Measurements from ENCODE around the gene DAPK1.

DAPK1 gene

GRCh38 chr9:87702921-87703320, 205.3 kb downstream of the DAPK1 start:
- DNase-seq: no peak

- DNase-seq: no peak
Measured at GRCh38 chr9:87703636-87704276, 206.1 kb downstream of the DAPK1 start.

- DNase-seq: no peak
Measured at GRCh38 chr9:87704342-87704741, 206.7 kb downstream of the DAPK1 start.

GRCh38 chr9:87706066-87706739, 208.5 kb downstream of the DAPK1 start:
- DNase-seq: no peak

GRCh38 chr9:87707805-87708506, 210.3 kb downstream of the DAPK1 start:
- no peak for DNase-seq

GRCh38 chr9:87708546-87708945, 210.9 kb downstream of the DAPK1 start:
- DNase-seq: no peak

GRCh38 chr9:87708986-87709728, 211.5 kb downstream of the DAPK1 start:
- DNase-seq: no peak

DNA sequence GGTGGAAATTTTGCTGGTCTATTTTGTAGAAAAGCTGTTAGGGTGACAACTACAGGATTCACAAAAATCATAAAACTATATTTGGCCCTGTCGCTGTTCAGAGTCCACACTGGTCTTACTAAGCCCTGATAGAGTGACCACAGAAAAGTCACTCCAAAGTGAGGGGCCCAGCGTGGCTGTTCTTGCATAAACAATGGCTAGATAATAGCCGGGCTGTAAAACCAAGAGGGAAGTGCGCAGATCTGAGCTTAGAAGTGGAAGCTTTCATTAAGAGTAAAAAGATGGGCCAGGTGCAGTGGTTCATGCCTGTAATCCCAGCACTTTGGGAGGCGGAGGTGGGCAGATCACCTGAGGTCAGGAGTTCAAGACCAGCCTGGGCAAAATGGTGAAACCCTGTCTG, 212.8 kb downstream of the DAPK1 start:
- DNase-seq: no peak

GRCh38 chr9:87711857-87712800, 214.5 kb downstream of the DAPK1 start:
- DNase-seq: no peak

- DNase-seq: no peak
Measured at GRCh38 chr9:87712801-87713277, 215.2 kb downstream of the DAPK1 start.

- DNase-seq: peak; percentile 35 to 51
Measured at GRCh38 chr9:87713278-87713987, 215.8 kb downstream of the DAPK1 start.

DNA sequence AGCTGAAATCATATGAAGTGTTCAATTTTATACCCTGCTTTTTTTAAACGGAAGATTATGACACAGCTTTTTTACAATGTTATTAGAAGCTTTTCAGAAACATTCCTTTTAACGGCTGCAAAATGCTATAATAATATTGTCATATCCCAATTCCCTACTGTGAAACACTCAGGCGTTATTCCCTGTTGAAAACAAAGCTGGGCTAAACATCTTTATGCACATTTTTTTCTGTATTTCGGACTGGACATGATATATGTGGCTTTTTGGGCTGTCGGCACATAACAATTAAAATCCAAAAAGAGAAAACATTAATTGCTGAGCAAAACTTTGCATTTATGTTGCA, 216.3 kb downstream of the DAPK1 start:
- no peak for DNase-seq

GRCh38 chr9:87714819-87715218, 217.2 kb downstream of the DAPK1 start:
- DNase-seq: no peak

GRCh38 chr9:87716141-87716540, 218.5 kb downstream of the DAPK1 start:
- DNase-seq: no peak

GRCh38 chr9:87717456-87717855, 219.8 kb downstream of the DAPK1 start:
- DNase-seq: no peak

- no peak for DNase-seq
Measured at GRCh38 chr9:87718231-87718630, 220.6 kb downstream of the DAPK1 start.

DNA sequence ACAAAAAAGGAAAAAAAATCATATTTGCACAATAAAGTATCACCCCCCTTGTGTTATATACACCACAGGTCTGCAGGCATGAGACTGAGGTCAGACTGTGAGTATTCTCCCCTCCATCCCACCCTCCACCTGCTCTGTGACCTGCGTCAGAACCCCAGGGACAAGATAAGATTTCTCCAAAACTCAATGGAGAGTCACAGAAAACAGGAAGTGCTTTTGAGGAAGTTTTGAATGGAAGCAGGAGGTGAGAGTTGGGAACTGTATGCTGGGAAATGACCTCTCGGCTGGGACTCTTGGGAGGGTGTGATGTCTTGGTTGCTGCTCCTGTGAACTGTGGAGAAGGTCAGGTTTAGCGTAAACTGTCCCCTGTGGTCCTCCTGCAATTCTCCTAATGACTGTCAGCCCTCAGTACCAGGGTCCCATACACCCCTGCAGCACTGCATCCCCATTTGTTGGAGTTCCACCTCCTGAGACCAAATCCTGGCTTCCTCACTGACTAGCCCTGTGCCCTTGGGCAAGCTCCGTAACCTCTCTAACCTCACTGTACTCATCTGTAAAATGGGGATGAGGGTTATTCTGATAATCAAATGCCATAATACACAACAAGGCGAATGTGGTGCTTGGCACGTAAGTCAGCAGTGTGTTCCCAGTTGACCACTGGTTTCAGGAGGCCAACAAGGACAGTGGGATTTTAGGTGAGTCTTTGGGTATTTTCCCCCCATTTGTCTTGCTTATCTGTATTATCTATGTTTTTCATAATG, 221.4 kb downstream of the DAPK1 start:
- no peak for DNase-seq

DNA sequence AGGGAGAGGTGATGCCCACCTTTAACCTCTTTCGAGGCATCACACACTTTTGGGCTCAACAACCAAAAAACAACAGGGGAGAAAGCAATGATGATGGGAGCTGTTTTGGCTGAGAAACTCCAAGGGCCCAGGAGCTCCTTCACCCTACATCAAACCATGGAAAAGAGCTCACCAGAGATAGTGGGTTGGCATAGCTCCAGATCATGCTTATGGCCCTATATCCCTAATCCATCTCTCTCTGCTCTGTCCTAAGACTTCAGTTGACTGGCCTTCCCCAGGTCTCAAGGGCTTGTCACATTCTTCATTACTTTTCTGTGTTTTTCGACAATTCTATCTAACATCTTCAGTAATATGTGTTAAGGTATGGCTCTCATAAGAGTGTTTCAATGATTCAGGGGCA, 222.5 kb downstream of the DAPK1 start:
- no peak for DNase-seq

GRCh38 chr9:87722393-87723088, 224.9 kb downstream of the DAPK1 start:
- DNase-seq: no peak

DNA sequence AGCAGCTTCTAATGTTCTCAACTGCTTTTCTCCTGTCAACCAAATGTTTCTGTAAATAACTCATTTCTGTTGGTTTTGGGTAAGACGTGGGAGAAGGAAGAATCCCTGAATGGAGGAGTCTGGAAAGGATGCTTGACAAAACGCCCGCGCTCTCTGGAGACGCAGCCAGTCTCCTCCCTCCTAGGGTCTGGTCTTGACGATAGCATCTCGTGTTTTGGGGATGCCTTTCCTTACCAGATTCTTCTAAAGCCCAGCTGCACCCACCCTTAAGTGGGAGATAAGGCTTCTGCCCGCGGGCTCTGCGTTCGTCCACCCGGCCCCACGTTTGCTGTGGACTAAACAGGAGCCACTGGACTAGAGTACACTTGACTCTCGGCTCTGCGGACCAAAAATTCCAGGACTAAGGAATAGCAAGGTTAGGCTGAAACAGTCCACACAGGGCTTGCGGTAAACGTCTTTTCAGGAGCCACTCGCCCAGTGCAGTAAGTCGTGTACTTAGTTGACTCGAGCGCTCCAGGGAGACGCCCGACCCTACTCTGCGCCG, 227.8 kb downstream of the DAPK1 start:
- no peak for DNase-seq
